Urinary bladder (tissue), 4 donors: ENCODE results near the gene ADCY5. TPM values are rescaled to one million over a fixed set of nuclear protein-coding genes. Genes with fewer than 3 reads are reported as not detected.

ENCODE experiments used
- DNase-seq: peaks from one replicate; pipeline ENCODE4 v3.0.0-alpha.2; 2015; ENCODE audit errors: extremely low spot score
- H3K27ac ChIP-seq: one replicate; pipeline ENCODE4 v1.5.1; 2013; ENCODE audit warnings: low read depth, mild to moderate bottlenecking, moderate library complexity
- H3K36me3 ChIP-seq: one replicate; pipeline ENCODE4 v1.6.1; 2013; ENCODE audit warnings: mild to moderate bottlenecking, moderate library complexity; ENCODE audit not compliant: insufficient read depth
- H3K4me1 ChIP-seq: one replicate; pipeline ENCODE4 v1.6.1; 2013; ENCODE audit warnings: mild to moderate bottlenecking, moderate library complexity; ENCODE audit not compliant: insufficient read depth
- H3K4me3 ChIP-seq: one replicate; pipeline ENCODE4 v1.5.1; 2013; ENCODE audit warnings: low read depth, low read length
- WGBS: extraction: QIAGEN DNeasy Blood & Tissue Kit; methylation state at CpG from one replicate; pipeline ENCODE4 v1.1.7; 2013; 5-methylcytosine and 5-hydroxymethylcytosine counted together
- polyA plus RNA-seq: library from polyadenylated mRNA; stranded (reverse); fragments of 200-250 nt; gene quantifications from one replicate; pipeline ENCODE4 v1.2.3, GENCODE V29; 2013
- total RNA-seq: library from RNA; depleted of rRNA; stranded (reverse); fragments of >200 nt; gene quantifications from one replicate; pipeline ENCODE4 v1.2.3, GENCODE V29; 2014
- donor health status: healthy with polysubstance abuse.
- donor health status: healthy.

The ADCY5 gene
- total and polyA plus RNA-seq, 2 donors, result 25.1 to 53.1 TPM

- H3K4me1 ChIP-seq, result no peaks in the 10 kb centered on the region
- no peak overlapping the region for H3K4me3 ChIP-seq
- DNase-seq, result no peak
- H3K27ac ChIP-seq, result no peak overlapping the region
- 43% methylated on average over 2 of the region's 2 CpGs for WGBS
- no peaks in the 10 kb centered on the region for H3K36me3 ChIP-seq
These were observed 29.4 kb upstream of the ADCY5 start for GRCh38 chr3:123478314-123478713.

DNA sequence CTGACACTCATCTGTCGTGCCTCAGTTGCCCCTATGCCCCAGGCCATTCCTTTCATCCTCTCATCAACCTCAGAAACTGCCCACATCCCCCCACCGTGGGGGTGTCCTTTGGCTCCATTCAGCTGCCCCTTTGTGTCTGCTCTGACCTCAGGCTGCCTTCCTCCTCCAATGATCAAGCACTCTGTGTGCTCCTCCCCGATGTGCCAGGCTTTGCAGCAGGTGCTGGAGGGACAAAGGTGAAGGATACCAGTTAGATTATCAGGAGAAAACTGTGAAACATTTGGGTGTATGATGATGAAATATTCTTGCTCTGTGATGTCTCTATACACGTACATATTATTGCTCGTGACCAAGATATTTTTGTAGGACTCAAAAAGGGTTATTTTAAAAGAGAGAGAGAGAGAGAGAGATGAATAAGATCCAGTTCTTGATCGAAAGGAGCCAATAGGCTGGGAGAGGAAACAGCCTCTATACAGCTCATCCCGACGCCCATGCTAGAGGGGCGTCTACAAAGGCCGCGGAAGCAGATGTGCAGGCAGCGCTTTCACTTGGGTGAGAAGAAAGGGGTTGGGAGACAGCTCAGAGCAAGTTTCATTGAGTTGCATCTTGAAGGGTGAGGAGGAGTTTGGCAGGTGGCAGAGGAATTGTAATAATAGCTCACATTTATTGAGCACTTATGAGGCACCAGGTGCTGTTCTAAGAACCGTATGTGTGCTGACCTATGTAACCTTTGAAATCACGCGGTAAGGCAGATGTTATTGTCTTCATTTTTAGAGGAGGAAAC lies 28.3 kb upstream of the ADCY5 start:
- DNase-seq, result no peak
- H3K4me1 ChIP-seq, result no peaks in the 10 kb centered on the region
- no peaks in the 10 kb centered on the region for H3K36me3 ChIP-seq
- whole genome bisulfite sequencing, result 82% methylated on average over 15 of the region's 15 CpGs
- no peak overlapping the region for H3K27ac ChIP-seq
- H3K4me3 ChIP-seq, result no peak overlapping the region

DNA sequence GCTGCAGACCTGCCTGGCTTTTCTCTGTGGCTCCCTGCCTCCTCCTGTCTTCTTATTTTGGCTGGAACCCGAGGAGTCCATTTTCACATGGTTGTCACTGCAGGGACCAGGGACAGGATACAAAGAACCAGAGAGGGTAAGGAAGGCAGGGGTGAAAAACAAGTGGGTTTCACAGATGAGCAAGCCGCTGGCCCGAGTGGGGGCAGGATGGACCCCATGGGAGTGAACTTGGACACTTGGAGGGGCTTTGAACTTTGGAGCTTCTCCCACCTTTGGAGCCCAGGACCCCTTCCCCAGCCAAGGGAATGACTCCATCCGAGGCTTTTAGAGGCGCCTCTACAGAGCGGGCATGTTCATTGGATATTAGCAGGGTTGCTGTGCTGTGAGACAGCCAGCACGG lies 26.9 kb upstream of the ADCY5 start:
- Histone ChIP-seq H3K4me1 (no peaks in the 10 kb centered on the region), H3K36me3 (no peaks in the 10 kb centered on the region), H3K4me3 (no peak overlapping the region), H3K27ac (no peak overlapping the region)
- no peak for DNase-seq
- 88% methylated on average over 7 of the region's 7 CpGs for WGBS

DNA sequence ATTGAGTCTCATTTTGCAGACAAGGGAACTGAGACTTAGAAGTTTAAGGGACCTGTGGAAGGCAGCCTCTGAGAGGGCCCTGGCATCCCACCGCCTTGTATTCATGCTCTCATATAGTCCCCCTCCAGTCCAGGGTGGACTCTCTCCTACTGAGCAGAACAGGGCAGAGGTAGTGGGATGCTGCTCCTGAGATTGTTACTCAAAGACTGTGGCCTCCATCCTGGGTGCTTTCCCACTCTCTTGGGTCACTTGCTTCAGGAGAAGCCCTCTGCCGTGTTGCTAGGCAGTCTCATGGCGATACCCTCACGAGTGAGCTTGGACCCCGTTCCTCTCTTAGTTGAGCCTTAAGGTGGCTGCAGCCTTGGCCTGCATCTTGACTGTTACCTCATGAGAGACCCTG lies 22.2 kb upstream of the ADCY5 start:
- H3K36me3 ChIP-seq, result no peaks in the 10 kb centered on the region
- no peak for DNase-seq
- no peak overlapping the region for H3K27ac ChIP-seq
- H3K4me3 ChIP-seq, result no peak overlapping the region
- 95% methylated on average over 5 of the region's 5 CpGs for WGBS
- no peaks in the 10 kb centered on the region for H3K4me1 ChIP-seq

- H3K36me3 ChIP-seq, result no peaks in the 10 kb centered on the region
- no peak for DNase-seq
- no peaks in the 10 kb centered on the region for H3K4me1 ChIP-seq
- H3K4me3 ChIP-seq, result no peak overlapping the region
- 80% methylated on average over 11 of the region's 11 CpGs for WGBS
- no peak overlapping the region for H3K27ac ChIP-seq
These were observed 20.6 kb upstream of the ADCY5 start for GRCh38 chr3:123469323-123469995.

GRCh38 chr3:123467046-123467445 lies 18.2 kb upstream of the ADCY5 start:
- WGBS, result 77% methylated on average over 5 of the region's 5 CpGs
- Histone ChIP-seq H3K36me3 (no peaks in the 10 kb centered on the region), H3K4me3 (no peak overlapping the region), H3K4me1 (no peaks in the 10 kb centered on the region), H3K27ac (no peak overlapping the region)
- DNase-seq, result no peak

DNA sequence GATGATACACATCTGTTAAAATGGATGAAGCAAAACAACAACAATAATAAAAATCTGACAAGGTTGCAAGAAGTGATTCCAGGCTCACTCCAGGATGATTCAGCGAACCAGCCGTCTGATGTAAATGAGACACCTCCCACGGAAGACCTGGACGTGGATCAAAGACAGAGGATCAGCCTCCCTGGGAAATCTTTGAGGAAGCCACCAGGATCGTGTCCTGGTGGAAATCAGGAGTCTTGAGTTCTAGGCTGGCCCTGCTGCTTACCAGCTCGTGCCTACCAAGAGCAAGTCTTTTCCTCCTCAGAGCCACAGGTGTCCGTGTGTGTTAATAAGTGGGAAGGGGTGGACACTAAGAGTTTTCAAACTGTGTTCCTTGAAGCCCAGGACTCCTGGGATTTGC lies 15.3 kb upstream of the ADCY5 start:
- WGBS, result 68% methylated on average over 7 of the region's 7 CpGs
- no peak for DNase-seq
- Histone ChIP-seq H3K27ac (no peak overlapping the region), H3K36me3 (no peaks in the 10 kb centered on the region), H3K4me3 (no peak overlapping the region), H3K4me1 (no peaks in the 10 kb centered on the region)

DNA sequence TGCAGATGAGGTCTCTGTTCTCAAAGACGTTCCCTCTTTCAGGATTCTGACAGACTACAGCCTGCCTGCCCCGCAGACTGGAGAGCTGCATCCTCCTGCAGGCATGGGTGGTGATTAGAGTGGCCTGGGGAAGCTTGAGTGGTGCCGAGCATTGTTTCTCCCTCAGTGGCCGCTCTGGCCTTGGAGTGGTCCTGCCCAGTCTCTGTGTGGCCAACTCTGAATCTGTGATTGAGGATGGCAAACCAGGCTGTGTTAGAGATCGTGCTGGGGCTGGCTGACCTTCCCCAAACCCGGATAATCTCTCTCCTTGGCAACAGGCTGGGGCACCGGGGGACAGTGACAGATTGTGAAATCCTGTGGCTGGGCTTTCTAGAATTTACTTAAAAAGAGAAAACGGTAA lies 11.0 kb upstream of the ADCY5 start:
- DNase-seq, result no peak
- Histone ChIP-seq H3K27ac (no peak overlapping the region), H3K4me1 (no peaks in the 10 kb centered on the region), H3K36me3 (no peaks in the 10 kb centered on the region), H3K4me3 (no peak overlapping the region)
- WGBS, result 36% methylated on average over 8 of the region's 8 CpGs

GRCh38 chr3:123458255-123458654 lies 9.4 kb upstream of the ADCY5 start:
- Histone ChIP-seq H3K36me3 (no peaks in the 10 kb centered on the region), H3K4me3 (no peak overlapping the region), H3K4me1 (no peaks in the 10 kb centered on the region), H3K27ac (no peak overlapping the region)
- WGBS, result 80% methylated on average over 5 of the region's 5 CpGs
- DNase-seq, result no peak

DNA sequence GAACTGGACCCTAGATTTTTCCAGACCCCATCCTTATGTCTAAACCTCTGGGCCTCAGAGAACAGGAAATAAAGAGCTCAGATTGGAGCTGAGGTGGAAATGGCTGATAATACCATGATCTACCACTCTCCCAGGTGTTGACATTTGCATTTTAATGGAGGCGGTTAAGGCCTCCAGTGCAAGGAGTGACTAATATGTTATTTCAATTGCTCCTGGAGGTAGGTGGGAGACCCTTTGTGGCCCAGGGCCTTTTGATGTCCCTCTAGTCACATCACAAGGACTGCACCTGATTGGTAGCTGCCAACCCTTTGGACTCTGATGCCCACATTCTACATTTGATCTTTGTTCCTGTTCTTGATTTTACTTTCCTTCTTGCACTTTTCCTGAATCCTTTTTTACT lies 9.0 kb upstream of the ADCY5 start:
- DNase-seq, result no peak
- Histone ChIP-seq H3K4me1 (no peaks in the 10 kb centered on the region), H3K36me3 (no peaks in the 10 kb centered on the region), H3K27ac (no peak overlapping the region), H3K4me3 (no peak overlapping the region)
- WGBS, result 96% methylated on average over 1 of the region's 1 CpG

DNA sequence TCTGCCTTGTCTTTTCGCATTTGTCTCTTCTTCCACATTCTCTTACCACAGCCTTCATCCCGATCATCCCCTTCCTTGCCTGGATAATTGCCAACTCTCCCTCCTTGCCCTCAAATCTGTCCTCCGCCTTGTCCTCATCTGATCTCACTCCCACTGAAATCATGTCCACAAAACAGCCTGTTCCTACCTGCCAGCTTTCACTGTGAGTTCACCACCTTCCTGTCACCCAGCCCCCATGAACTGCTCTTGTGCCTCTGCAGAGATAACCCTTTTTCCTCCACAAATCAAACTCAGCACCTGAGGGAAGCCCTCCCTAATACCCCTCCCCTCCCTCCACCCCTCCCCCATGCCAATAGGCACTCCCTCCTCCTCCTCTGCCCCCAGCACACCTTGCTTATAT lies 4.8 kb upstream of the ADCY5 start:
- H3K27ac ChIP-seq, result no peak overlapping the region
- DNase-seq, result no peak
- no peak overlapping the region for H3K4me3 ChIP-seq
- no peaks in the 10 kb centered on the region for H3K4me1 ChIP-seq
- H3K36me3 ChIP-seq, result no peaks in the 10 kb centered on the region
- WGBS, result 40% methylated on average over 3 of the region's 3 CpGs

- DNase-seq, result no peak
- WGBS, result 61% methylated on average over 4 of the region's 4 CpGs
- Histone ChIP-seq H3K27ac (no peak overlapping the region), H3K4me1 (no peaks in the 10 kb centered on the region), H3K36me3 (no peaks in the 10 kb centered on the region), H3K4me3 (no peak overlapping the region)
These were observed 2.3 kb upstream of the ADCY5 start for GRCh38 chr3:123451186-123451585.

DNA sequence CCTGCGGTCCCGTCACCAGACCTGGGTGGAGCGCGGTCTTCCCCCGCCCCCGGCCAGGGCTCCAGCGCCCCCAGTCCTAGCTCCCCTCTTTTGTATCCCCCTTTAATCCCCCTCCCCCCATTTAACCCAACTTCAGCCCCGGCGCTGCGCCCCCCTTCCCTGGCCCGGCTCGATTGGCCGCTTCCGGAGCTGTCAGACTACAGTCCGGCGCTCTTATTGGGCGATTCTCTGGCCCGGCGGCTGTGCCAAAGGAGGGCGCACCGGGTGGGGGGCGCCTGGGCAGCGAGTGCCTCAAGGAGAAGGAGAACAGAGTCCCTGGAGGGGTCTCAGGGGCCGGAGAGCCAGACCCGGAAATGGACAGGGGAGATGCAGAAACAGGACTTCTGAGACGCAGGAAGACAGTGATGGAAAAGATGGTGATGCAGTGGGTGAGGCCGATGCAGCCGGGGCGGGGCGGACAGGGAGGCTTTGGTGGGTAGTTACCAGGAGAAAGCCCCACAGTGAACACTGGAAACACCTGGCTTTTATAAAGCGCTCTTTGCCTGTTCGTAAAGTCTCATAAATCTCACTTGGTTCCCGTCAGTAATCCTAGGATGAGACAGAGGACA lies 1.2 kb upstream of the ADCY5 start:
- Histone ChIP-seq H3K27ac (peak overlapping the region; percentile 56), H3K4me3 (peak overlapping the region; percentile 77), H3K36me3 (no peaks in the 10 kb centered on the region), H3K4me1 (no peaks in the 10 kb centered on the region)
- WGBS, result 4% methylated on average over 33 of the region's 33 CpGs
- no peak for DNase-seq
